SK-N-SH treated with all-trans-retinoic acid at 6 μM for 48 hours (cell line): ENCODE results near the gene ZNF664.

Experiments
- BACH2 ChIP-seq: fragments of 250-450 bp; sonication (Bioruptor Pico); IDR thresholded peaks from 2 replicates; pipeline ENCODE4 v1.9.0; 2021; ENCODE audit warnings: mild to moderate bottlenecking, borderline replicate concordance
- GLIS3 ChIP-seq: fragments of 250-450 bp; sonication (Bioruptor Pico); IDR thresholded peaks from 2 replicates; pipeline ENCODE4 v1.5.0; 2020; ENCODE audit warnings: mild to moderate bottlenecking, moderate library complexity
- SNAI2 ChIP-seq: fragments of 250-450 bp; sonication (Bioruptor Pico); IDR thresholded peaks from 2 replicates; pipeline ENCODE4 v1.5.0; 2020; ENCODE audit warnings: mild to moderate bottlenecking, moderate library complexity
- TCF4 ChIP-seq: fragments of 250-450 bp; sonication (Bioruptor Pico); IDR thresholded peaks from 2 replicates; pipeline ENCODE4 v1.8.0; 2021; ENCODE audit warnings: mild to moderate bottlenecking, moderate library complexity, borderline replicate concordance
- ZFP30 ChIP-seq: fragments of 450-650 bp; formaldehyde crosslinking; IDR thresholded peaks from 2 replicates; pipeline ENCODE4 v1.5.0; 2022; ENCODE audit warnings: mild to moderate bottlenecking, moderate library complexity
- ZNF565 ChIP-seq: fragments of 450-650 bp; formaldehyde crosslinking; conservative IDR thresholded peaks from 2 replicates; pipeline ENCODE4 v1.5.0; 2020; ENCODE audit warnings: low read depth, mild to moderate bottlenecking, moderate library complexity
- TF ChIP-seq, protein P1 (sequence below): fragments of 250-450 bp; sonication (Bioruptor Pico); IDR thresholded peaks from 2 replicates; pipeline ENCODE4 v1.5.1; 2020; ENCODE audit warnings: low read depth, mild to moderate bottlenecking, moderate library complexity
- TF ChIP-seq, protein P2 (sequence below): fragments of 250-450 bp; sonication (Bioruptor Pico); IDR thresholded peaks from 2 replicates; pipeline ENCODE4 v1.8.0; 2021; ENCODE audit warnings: low read depth, mild to moderate bottlenecking, moderate library complexity, borderline replicate concordance

DNA sequence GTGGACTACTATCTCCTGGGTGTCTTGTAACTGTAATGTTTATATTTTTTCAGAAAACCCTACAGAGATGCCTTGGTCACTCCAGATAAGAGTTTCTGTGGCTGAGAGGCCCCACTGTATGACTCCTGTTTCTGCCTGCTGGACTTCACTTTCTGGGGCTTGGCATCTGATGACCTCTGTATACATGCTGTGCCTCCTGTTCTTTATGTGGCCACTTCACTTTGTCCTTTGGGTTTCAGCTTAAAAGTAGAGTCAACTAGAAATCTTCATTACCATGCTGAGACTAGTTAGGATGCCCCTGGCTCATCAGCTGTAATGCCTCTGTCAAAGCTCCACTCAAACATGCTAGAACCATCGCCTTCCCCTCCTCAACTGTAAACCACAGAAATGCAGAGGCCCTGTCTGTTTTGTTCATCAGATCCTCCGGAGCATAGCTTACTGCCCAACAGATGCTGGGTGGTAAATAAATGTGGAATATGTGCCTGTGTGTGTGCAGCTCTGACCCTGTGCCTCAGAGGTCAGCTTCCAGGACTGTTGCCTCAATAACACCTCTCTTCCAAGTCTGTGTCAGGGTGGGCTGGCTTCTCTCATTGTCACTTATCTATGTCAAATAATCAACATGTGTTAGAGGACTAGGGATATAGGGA is 25.5 kb downstream of the ZNF664 start:
- TF ChIP-seq TCF4 (CRISPR knock-in tag) (no peak), BACH2 (no peak), ZFP30 (CRISPR knock-in tag) (no peak), SNAI2 (no peak), GLIS3 (CRISPR knock-in tag) (no peak), ZNF565 (no peak)
- TF ChIP-seq, protein P1, sequence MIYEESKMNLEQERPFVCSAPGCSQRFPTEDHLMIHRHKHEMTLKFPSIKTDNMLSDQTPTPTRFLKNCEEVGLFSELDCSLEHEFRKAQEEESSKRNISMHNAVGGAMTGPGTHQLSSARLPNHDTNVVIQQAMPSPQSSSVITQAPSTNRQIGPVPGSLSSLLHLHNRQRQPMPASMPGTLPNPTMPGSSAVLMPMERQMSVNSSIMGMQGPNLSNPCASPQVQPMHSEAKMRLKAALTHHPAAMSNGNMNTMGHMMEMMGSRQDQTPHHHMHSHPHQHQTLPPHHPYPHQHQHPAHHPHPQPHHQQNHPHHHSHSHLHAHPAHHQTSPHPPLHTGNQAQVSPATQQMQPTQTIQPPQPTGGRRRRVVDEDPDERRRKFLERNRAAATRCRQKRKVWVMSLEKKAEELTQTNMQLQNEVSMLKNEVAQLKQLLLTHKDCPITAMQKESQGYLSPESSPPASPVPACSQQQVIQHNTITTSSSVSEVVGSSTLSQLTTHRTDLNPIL (CRISPR knock-in tag), result no peak
- TF ChIP-seq, protein P2, sequence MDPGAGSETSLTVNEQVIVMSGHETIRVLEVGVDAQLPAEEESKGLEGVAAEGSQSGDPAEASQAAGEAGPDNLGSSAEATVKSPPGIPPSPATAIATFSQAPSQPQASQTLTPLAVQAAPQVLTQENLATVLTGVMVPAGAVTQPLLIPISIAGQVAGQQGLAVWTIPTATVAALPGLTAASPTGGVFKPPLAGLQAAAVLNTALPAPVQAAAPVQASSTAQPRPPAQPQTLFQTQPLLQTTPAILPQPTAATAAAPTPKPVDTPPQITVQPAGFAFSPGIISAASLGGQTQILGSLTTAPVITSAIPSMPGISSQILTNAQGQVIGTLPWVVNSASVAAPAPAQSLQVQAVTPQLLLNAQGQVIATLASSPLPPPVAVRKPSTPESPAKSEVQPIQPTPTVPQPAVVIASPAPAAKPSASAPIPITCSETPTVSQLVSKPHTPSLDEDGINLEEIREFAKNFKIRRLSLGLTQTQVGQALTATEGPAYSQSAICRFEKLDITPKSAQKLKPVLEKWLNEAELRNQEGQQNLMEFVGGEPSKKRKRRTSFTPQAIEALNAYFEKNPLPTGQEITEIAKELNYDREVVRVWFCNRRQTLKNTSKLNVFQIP (CRISPR knock-in tag), result no peak
